Retinal pigment epithelial cell (primary cell): ENCODE measurements around the gene PSMC5.

Source experiments
- DNase-seq: peaks from one replicate; pipeline ENCODE4 v3.0.0-alpha.2; 2010; ENCODE audit warnings: low read depth
- H3K4me3 ChIP-seq: 2 replicates; pipeline ENCODE4 v1.5.1; 2011; ENCODE audit warnings: mild to moderate bottlenecking, low read length, control low read depth, moderate library complexity
- TF ChIP-seq, protein P1 (sequence below): conservative IDR thresholded peaks from 2 replicates; pipeline ENCODE4 v1.5.1; 2011; ENCODE audit warnings: low read depth, low read length, control low read depth, inconsistent platforms

The PSMC5 gene

DNA sequence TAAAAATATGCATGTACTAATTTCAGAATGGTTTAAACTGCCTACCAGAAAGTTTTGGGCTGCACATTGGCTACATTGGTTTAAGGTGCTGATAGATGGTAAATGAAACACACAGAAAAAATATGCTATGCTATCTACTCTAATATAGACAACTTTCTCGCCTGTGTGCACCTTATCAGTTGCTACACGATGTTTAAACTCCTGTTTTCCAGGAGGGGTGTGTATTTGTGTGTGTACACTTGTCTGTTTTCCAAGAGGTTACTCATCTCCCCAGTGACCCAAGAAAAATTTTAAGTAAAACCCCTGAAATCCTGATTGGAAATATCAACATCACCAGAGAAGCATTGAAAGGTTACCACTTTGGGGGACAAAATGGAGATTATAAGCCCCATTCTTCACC is 21.6 kb upstream of the PSMC5 start:
- TF ChIP-seq, protein P1, sequence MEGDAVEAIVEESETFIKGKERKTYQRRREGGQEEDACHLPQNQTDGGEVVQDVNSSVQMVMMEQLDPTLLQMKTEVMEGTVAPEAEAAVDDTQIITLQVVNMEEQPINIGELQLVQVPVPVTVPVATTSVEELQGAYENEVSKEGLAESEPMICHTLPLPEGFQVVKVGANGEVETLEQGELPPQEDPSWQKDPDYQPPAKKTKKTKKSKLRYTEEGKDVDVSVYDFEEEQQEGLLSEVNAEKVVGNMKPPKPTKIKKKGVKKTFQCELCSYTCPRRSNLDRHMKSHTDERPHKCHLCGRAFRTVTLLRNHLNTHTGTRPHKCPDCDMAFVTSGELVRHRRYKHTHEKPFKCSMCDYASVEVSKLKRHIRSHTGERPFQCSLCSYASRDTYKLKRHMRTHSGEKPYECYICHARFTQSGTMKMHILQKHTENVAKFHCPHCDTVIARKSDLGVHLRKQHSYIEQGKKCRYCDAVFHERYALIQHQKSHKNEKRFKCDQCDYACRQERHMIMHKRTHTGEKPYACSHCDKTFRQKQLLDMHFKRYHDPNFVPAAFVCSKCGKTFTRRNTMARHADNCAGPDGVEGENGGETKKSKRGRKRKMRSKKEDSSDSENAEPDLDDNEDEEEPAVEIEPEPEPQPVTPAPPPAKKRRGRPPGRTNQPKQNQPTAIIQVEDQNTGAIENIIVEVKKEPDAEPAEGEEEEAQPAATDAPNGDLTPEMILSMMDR: no peak
- no peak for DNase-seq
- H3K4me3 ChIP-seq: no peak overlapping the region

GRCh38 chr17:63809970-63810369 is 17.3 kb upstream of the PSMC5 start:
- DNase-seq: no peak
- no peak overlapping the region for H3K4me3 ChIP-seq
- TF ChIP-seq, protein P1: no peak

DNA sequence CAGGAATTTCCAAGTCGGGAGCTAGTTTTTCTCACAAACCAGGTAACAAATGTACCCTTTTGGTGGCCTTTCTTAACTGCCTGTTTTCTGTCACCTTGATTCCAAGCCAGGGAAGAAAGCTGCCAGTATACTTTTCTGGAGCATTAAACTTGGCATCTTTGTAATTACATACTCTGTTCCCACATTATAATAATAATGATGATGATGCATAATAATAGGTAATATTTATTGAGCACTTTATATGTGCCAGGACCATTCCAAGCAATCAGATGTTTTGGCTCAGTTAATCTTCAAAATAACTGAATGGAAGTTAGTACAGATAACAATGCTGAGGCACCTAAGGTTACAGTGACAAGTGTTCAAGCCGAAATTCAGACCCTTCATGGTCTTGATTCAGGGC is 11.1 kb upstream of the PSMC5 start:
- no peak for DNase-seq
- H3K4me3 ChIP-seq: no peak overlapping the region
- TF ChIP-seq, protein P1: no peak

DNA sequence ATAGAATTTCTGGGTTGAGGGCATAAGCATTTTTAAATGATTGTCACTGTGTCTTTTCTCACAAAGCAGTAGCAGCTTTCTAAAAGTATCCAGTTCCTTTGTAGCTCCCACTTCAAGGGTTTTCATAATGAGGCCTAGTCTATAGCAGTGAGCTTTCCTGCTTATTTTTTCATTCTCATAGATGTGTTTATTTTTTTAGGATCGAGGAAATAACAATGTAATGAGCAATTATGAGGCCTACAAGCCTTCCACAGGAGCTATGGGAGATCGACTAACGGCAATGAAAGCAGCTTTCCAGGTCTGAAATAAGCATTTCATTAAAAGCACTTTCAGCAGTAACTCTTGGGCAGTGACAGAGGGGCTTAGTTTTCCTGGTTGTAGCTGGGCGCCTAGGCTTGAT is 10.6 kb upstream of the PSMC5 start:
- H3K4me3 ChIP-seq: no peak overlapping the region
- TF ChIP-seq, protein P1: no peak
- no peak for DNase-seq

DNA sequence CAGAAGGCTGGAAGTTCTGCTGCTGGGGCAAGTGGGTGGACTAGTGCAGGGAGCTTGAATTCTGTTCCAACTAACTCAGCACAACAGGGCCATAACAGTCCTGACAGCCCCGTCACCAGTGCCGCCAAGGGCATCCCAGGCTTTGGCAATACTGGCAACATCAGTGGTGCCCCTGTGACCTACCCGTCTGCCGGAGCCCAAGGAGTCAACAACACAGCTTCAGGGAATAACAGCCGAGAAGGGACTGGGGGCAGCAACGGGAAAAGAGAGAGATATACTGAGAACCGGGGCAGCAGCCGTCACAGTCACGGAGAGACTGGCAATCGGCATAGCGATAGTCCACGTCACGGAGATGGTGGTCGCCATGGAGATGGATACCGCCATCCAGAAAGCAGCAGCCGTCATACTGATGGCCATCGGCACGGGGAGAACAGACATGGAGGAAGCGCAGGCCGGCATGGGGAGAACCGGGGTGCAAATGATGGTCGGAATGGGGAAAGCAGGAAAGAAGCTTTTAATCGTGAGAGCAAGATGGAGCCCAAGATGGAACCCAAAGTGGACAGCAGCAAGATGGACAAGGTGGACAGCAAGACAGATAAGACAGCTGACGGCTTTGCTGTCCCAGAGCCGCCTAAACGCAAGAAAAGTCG is 9.4 kb upstream of the PSMC5 start:
- no peak for DNase-seq
- TF ChIP-seq, protein P1: no peak
- no peak overlapping the region for H3K4me3 ChIP-seq

DNA sequence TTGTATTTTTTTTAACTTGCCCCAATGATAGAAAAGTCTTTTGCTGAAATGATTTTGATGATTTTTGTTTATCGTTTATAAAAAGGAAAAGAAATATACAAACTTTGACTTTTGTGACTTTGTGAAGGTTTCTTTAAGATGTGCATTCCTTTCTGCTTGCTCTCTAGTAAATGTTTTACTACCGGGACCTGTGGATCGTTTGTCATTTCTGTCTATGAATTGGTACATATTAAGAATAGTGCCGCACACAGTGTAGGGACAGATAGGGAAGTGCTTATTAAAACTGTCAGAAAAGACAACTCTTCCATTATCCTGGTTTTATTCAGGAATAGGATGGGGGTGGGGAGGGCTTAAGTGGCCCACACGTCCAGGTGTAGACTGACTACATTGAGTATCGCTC is 8.1 kb upstream of the PSMC5 start:
- no peak overlapping the region for H3K4me3 ChIP-seq
- TF ChIP-seq, protein P1: no peak
- no peak for DNase-seq
